SK-N-SH treated with all-trans-retinoic acid at 6 μM for 48 hours (cell line): Measurements from ENCODE around the gene TRIB2.

ENCODE experiments used
- BACH2 ChIP-seq: fragments of 250-450 bp; sonication (Bioruptor Pico); IDR thresholded peaks from 2 replicates; pipeline ENCODE4 v1.9.0; 2021; ENCODE audit warnings: mild to moderate bottlenecking, borderline replicate concordance
- CREB5 ChIP-seq: fragments of 250-450 bp; sonication (Bioruptor Pico); IDR thresholded peaks from 2 replicates; pipeline ENCODE4 v1.5.1; 2020; ENCODE audit warnings: low read depth, mild to moderate bottlenecking, moderate library complexity
- CSDC2 ChIP-seq: fragments of 250-450 bp; sonication (Bioruptor Pico); IDR thresholded peaks from 2 replicates; pipeline ENCODE4 v1.5.0; 2020; ENCODE audit warnings: mild to moderate bottlenecking, moderate library complexity
- GLIS3 ChIP-seq: fragments of 250-450 bp; sonication (Bioruptor Pico); IDR thresholded peaks from 2 replicates; pipeline ENCODE4 v1.5.0; 2020; ENCODE audit warnings: mild to moderate bottlenecking, moderate library complexity
- RARB ChIP-seq: fragments of 250-450 bp; sonication (Bioruptor Pico); IDR thresholded peaks from 2 replicates; pipeline ENCODE4 v1.8.0; 2021; ENCODE audit warnings: mild to moderate bottlenecking, moderate library complexity
- SNAI2 ChIP-seq: fragments of 250-450 bp; sonication (Bioruptor Pico); IDR thresholded peaks from 2 replicates; pipeline ENCODE4 v1.5.0; 2020; ENCODE audit warnings: mild to moderate bottlenecking, moderate library complexity
- TOX ChIP-seq: fragments of 250-450 bp; sonication (Bioruptor Pico); IDR thresholded peaks from 2 replicates; pipeline ENCODE4 v1.8.0; 2021; ENCODE audit warnings: mild to moderate bottlenecking, moderate library complexity, borderline replicate concordance
- ZFP30 ChIP-seq: fragments of 450-650 bp; formaldehyde crosslinking; IDR thresholded peaks from 2 replicates; pipeline ENCODE4 v1.5.0; 2022; ENCODE audit warnings: mild to moderate bottlenecking, moderate library complexity
- TF ChIP-seq, protein P1 (sequence below): fragments of 250-450 bp; sonication (Bioruptor Pico); IDR thresholded peaks from 2 replicates; pipeline ENCODE4 v1.8.0; 2020; ENCODE audit warnings: mild to moderate bottlenecking, moderate library complexity, borderline replicate concordance
- TF ChIP-seq, protein P2 (sequence below): fragments of 250-450 bp; sonication (Bioruptor Pico); IDR thresholded peaks from 2 replicates; pipeline ENCODE4 v1.5.1; 2021; ENCODE audit warnings: mild to moderate bottlenecking, moderate library complexity

GRCh38 chr2:12764075-12764730 lies 47.5 kb downstream of the TRIB2 start:
- TF ChIP-seq ZFP30, result no peak
- no peak for TF ChIP-seq TOX
- no peak for TF ChIP-seq RARB (CRISPR knock-in tag)
- TF ChIP-seq, protein P1, sequence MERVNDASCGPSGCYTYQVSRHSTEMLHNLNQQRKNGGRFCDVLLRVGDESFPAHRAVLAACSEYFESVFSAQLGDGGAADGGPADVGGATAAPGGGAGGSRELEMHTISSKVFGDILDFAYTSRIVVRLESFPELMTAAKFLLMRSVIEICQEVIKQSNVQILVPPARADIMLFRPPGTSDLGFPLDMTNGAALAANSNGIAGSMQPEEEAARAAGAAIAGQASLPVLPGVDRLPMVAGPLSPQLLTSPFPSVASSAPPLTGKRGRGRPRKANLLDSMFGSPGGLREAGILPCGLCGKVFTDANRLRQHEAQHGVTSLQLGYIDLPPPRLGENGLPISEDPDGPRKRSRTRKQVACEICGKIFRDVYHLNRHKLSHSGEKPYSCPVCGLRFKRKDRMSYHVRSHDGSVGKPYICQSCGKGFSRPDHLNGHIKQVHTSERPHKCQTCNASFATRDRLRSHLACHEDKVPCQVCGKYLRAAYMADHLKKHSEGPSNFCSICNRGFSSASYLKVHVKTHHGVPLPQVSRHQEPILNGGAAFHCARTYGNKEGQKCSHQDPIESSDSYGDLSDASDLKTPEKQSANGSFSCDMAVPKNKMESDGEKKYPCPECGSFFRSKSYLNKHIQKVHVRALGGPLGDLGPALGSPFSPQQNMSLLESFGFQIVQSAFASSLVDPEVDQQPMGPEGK (CRISPR knock-in tag), result no peak
- TF ChIP-seq, protein P2, sequence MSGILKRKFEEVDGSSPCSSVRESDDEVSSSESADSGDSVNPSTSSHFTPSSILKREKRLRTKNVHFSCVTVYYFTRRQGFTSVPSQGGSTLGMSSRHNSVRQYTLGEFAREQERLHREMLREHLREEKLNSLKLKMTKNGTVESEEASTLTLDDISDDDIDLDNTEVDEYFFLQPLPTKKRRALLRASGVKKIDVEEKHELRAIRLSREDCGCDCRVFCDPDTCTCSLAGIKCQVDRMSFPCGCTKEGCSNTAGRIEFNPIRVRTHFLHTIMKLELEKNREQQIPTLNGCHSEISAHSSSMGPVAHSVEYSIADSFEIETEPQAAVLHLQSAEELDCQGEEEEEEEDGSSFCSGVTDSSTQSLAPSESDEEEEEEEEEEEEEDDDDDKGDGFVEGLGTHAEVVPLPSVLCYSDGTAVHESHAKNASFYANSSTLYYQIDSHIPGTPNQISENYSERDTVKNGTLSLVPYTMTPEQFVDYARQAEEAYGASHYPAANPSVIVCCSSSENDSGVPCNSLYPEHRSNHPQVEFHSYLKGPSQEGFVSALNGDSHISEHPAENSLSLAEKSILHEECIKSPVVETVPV (CRISPR knock-in tag), result no peak
- TF ChIP-seq SNAI2, result no peak
- no peak for TF ChIP-seq CREB5 (CRISPR knock-in tag)
- no peak for TF ChIP-seq BACH2 (CRISPR knock-in tag)
- TF ChIP-seq GLIS3 (CRISPR knock-in tag), result no peak
- no peak for TF ChIP-seq CSDC2 (CRISPR knock-in tag)
